K562 (cell line): Measurements from ENCODE around the gene DGCR6L. TPM values are rescaled to one million over a fixed set of nuclear protein-coding genes. Genes with fewer than 3 reads are reported as not detected.

Experiments
- CTCFL ChIP-seq: IDR thresholded peaks from 2 replicates; pipeline ENCODE4 v1.6.1; 2011; ENCODE audit warnings: borderline replicate concordance, low read depth, mild to moderate bottlenecking, moderate library complexity, low read length; ENCODE audit not compliant: insufficient read depth, poor library complexity, severe bottlenecking
- DIDO1 ChIP-seq: fragments of 450-650 bp; IDR thresholded peaks from 2 replicates; pipeline ENCODE4 v1.6.1; 2016; ENCODE audit warnings: low read depth, missing biosample characterization, missing genetic modification characterization
- FIP1L1 ChIP-seq: fragments of 200-400 bp; formaldehyde crosslinking; IDR thresholded peaks from 2 replicates; pipeline ENCODE4 v1.6.1; 2018; ENCODE audit warnings: mild to moderate bottlenecking, low read depth, low read length; ENCODE audit not compliant: poor library complexity, severe bottlenecking
- HDAC6 ChIP-seq: IDR thresholded peaks from 2 replicates; pipeline ENCODE4 v1.6.1; 2012; ENCODE audit warnings: low read depth, mild to moderate bottlenecking, control low read depth, inconsistent platforms, low read length, moderate library complexity
- LCOR ChIP-seq: sonication (generic); formaldehyde crosslinking; IDR thresholded peaks from 2 replicates; pipeline ENCODE4 v1.8.0; 2022; ENCODE audit warnings: mild to moderate bottlenecking, missing genetic modification reagents
- MLX ChIP-seq, 2 experiments: fragments of 450-650 bp in 1 of 2; sonication (generic) in 1 of 2; formaldehyde crosslinking; conservative IDR thresholded peaks; 2 replicates each; pipeline versions ENCODE4 v1.4.0 to v1.8.1; 2020 to 2022; ENCODE audit warnings: mild to moderate bottlenecking in 1 of 2, missing genetic modification reagents in 1 of 2
- RUNX1 ChIP-seq: sonication (generic); IDR thresholded peaks from 2 replicates; pipeline ENCODE4 v1.6.1; 2016; ENCODE audit warnings: antibody characterized with exemption, low read depth
- SIN3A ChIP-seq, 2 experiments: fragments of 150-350 bp in 1 of 2; IDR thresholded peaks; 2 replicates each; pipeline ENCODE4 v1.6.1; 2011 to 2016; ENCODE audit warnings: borderline replicate concordance in 2 of 2, low read depth in 2 of 2, low read length in 2 of 2, mild to moderate bottlenecking in 2 of 2, moderate library complexity in 2 of 2; ENCODE audit not compliant: control insufficient read depth in 1 of 2
- TCF7 ChIP-seq: sonication (generic); IDR thresholded peaks from 2 replicates; pipeline ENCODE4 v1.6.1; 2016; ENCODE audit warnings: antibody characterized with exemption, borderline replicate concordance
- ZNF12 ChIP-seq: sonication (generic); formaldehyde crosslinking; IDR thresholded peaks from 2 replicates; pipeline ENCODE4 v1.4.0; 2020; ENCODE audit warnings: mild to moderate bottlenecking, missing genetic modification reagents
- ZNF584 ChIP-seq: fragments of 200-800 bp; sonication (Bioruptor generic); IDR thresholded peaks from 2 replicates; pipeline ENCODE4 v1.6.1; 2016; ENCODE audit warnings: low read depth, mild to moderate bottlenecking, missing genetic modification characterization, missing compliant biosample characterization
- ZNF830 ChIP-seq: fragments of 250-450 bp; sonication (Bioruptor Pico); IDR thresholded peaks from 2 replicates; pipeline ENCODE4 v1.5.0; 2021; ENCODE audit warnings: mild to moderate bottlenecking
- polyA plus RNA-seq, 8 experiments: library from polyadenylated mRNA; depleted of rRNA in 4 of 8; stranded (reverse) in 5 of 8; unstranded in 3 of 8; fragments of >200 nt; fragmentation: Nextera tagmentation in 2 of 8; fragmentation: Illumina TruSeq in 1 of 8; extraction: Ambion mirVana in 2 of 8; extraction: Trizol in 1 of 8; gene quantifications; 2 replicates each; pipeline versions ENCODE4 v1.2.1 to v1.2.3, GENCODE V29; 2011 to 2014; ENCODE audit warnings: inconsistent platforms in 1 of 8, missing spikeins in 1 of 8
- total RNA-seq, 7 experiments: library from RNA; depleted of rRNA in 6 of 7; stranded (reverse); fragments of >200 nt in 6 of 7; fragmentation: Illumina TruSeq in 2 of 7; extraction: Trizol in 2 of 7; gene quantifications; 2 replicates each; pipeline versions ENCODE4 v1.2.1 to v1.2.3, GENCODE V29; 2011 to 2021; ENCODE audit warnings: low replicate concordance in 1 of 7
- TF ChIP-seq, protein P1 (sequence below): fragments of 450-650 bp; IDR thresholded peaks from 2 replicates; pipeline ENCODE4 v1.6.1; 2016; ENCODE audit warnings: low read depth

Gene DGCR6L
- total and polyA plus RNA-seq, 9 of the 15 experiments (the other 6 are each of a cell fraction or from before 2014, with no cell fraction given) = 3.6 to 151 (median 51.0) TPM

DNA sequence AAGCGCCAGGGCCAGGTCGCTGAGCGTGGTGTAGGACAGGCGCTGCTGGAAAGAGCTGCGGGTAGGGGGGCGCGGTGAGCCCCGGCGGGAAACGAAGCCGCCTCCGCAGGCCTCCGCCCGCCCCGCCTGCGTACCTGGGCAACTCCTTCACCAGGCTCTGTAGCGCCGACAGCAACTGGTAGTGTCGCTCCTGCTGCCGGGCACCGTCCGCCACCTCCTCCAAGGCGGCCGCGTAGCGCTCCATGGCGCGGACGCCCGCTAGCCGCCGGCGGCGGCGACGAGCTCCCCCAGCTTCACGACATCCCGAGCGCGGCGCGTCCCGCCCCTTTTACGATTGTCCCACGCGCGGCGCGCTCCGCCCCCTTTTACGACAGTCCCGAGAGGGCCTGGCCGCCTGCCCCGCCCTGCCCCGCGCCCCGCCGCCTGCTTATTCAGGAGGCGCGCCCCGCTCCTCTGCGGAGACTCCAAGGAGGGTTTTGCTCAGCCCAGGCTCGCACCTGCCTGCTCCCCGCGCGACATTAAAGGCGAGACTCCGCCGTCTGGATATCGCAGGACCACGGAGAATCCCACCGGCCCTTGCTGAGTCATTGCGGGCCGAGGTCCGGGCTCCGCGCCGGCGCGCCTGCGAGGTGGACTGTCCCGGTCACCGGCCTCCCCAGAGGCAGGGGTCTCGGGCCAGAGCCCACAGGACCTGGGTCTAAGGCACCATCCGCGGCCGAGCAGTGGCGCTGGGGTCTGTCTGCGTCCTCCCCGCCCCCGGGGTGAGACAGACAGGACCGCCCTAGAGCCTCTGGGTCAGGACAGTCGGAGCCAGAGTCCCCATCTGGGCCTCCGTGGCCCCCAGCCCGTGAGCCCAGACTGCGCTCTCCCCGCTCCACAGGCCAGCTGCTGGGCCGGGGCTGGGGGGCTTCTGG is at the start of gene DGCR6L (continued):
- TF ChIP-seq, protein P1, sequence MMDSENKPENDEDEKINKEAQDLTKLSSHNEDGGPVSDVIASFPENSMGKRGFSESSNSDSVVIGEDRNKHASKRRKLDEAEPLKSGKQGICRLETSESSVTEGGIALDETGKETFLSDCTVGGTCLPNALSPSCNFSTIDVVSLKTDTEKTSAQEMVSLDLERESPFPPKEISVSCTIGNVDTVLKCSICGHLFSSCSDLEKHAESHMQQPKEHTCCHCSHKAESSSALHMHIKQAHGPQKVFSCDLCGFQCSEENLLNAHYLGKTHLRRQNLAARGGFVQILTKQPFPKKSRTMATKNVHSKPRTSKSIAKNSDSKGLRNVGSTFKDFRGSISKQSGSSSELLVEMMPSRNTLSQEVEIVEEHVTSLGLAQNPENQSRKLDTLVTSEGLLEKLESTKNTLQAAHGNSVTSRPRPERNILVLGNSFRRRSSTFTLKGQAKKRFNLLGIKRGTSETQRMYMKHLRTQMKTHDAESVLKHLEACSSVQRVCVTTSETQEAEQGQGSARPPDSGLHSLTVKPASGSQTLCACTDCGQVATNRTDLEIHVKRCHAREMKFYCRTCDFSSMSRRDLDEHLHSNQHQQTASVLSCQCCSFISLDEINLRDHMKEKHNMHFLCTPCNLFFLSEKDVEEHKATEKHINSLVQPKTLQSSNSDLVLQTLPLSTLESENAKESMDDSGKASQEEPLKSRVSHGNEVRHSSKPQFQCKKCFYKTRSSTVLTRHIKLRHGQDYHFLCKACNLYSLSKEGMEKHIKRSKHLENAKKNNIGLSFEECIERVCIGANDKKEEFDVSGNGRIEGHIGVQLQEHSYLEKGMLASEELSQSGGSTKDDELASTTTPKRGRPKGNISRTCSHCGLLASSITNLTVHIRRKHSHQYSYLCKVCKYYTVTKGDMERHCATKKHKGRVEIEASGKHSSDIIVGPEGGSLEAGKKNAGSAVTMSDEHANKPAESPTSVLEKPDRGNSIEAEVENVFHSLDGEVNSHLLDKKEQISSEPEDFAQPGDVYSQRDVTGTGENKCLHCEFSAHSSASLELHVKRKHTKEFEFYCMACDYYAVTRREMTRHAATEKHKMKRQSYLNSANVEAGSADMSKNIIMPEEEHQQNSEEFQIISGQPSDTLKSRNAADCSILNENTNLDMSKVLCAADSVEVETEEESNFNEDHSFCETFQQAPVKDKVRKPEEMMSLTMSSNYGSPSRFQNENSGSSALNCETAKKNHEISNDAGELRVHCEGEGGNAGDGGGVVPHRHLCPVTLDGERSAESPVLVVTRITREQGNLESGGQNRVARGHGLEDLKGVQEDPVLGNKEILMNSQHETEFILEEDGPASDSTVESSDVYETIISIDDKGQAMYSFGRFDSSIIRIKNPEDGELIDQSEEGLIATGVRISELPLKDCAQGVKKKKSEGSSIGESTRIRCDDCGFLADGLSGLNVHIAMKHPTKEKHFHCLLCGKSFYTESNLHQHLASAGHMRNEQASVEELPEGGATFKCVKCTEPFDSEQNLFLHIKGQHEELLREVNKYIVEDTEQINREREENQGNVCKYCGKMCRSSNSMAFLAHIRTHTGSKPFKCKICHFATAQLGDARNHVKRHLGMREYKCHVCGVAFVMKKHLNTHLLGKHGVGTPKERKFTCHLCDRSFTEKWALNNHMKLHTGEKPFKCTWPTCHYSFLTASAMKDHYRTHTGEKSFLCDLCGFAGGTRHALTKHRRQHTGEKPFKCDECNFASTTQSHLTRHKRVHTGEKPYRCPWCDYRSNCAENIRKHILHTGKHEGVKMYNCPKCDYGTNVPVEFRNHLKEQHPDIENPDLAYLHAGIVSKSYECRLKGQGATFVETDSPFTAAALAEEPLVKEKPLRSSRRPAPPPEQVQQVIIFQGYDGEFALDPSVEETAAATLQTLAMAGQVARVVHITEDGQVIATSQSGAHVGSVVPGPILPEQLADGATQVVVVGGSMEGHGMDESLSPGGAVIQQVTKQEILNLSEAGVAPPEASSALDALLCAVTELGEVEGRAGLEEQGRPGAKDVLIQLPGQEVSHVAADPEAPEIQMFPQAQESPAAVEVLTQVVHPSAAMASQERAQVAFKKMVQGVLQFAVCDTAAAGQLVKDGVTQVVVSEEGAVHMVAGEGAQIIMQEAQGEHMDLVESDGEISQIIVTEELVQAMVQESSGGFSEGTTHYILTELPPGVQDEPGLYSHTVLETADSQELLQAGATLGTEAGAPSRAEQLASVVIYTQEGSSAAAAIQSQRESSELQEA = no peak; the same call in 1 of the 2 replicates
- TF ChIP-seq RUNX1 (peak; percentile 85), HDAC6 (peak; percentile 85), LCOR (CRISPR knock-in tag) (peak; percentile 78), ZNF12 (CRISPR knock-in tag) (peak; percentile 61), MLX (CRISPR knock-in tag; conservative IDR thresholded peaks at IDR 0.05) (peak; percentile 71 to 86; a peak in 2 of 4 replicates), ZNF830 (CRISPR knock-in tag) (peak; percentile 59; the same call in 1 of the 2 replicates), SIN3A (IDR thresholded peaks at IDR 0.05; ENCODE audit: borderline replicate concordance in 2 of 2, control insufficient read depth in 1 of 2, low read depth in 2 of 2, low read length in 2 of 2) (peak; percentile 85 to 91), DIDO1 (tag) (peak; percentile 57; the same call in 1 of the 2 replicates), TCF7 (0 out of 2 replicates have a peak, but pooled peaks have one; percentile 19), FIP1L1 (peak; percentile 89), CTCFL (peak; percentile 17), ZNF584 (CRISPR knock-in tag) (no peak)
